GM19025 (cell line): ENCODE results near the gene TNFRSF12A.

Source experiments
- ATAC-seq: cut with Tn5 transposase; IDR thresholded peaks from one replicate; pipeline ENCODE4 v1.9.1; 2021; ENCODE audit warnings: mild to moderate bottlenecking, low read depth, moderate library complexity; ENCODE audit not compliant: unreplicated experiment

The TNFRSF12A gene

GRCh38 chr16:3009568-3010390 lies 10.4 kb upstream of the TNFRSF12A start:
- no peak for ATAC-seq

- ATAC-seq, result no peak
These were observed 9.7 kb upstream of the TNFRSF12A start for GRCh38 chr16:3010510-3010909.

GRCh38 chr16:3012246-3012645 lies 7.9 kb upstream of the TNFRSF12A start:
- ATAC-seq, result no peak

- ATAC-seq, result no peak
These were observed 7.2 kb upstream of the TNFRSF12A start, which contains the start of gene CLDN9 for GRCh38 chr16:3012828-3013420. Gene CLDN9 (plus strand): TSS chr16:3012923. CDS start chr16:3013363, 440 bp downstream.

GRCh38 chr16:3013491-3013951 lies 6.6 kb upstream of the TNFRSF12A start:
- no peak for ATAC-seq

- no peak for ATAC-seq
These were observed 6.0 kb upstream of the TNFRSF12A start for GRCh38 chr16:3013998-3014690.

- no peak for ATAC-seq
These were observed 5.2 kb upstream of the TNFRSF12A start for GRCh38 chr16:3014971-3015370.

GRCh38 chr16:3015865-3016521 lies 4.2 kb upstream of the TNFRSF12A start:
- no peak for ATAC-seq

GRCh38 chr16:3017344-3017743 lies 2.8 kb upstream of the TNFRSF12A start:
- ATAC-seq, result no peak

- ATAC-seq, result no peak
These were observed 2.2 kb upstream of the TNFRSF12A start, which contains the start of gene CLDN6 for GRCh38 chr16:3017794-3018506. Gene CLDN6 (minus strand): TSS chr16:3018183. CDS start chr16:3016021, 2,162 bp downstream.

GRCh38 chr16:3019594-3020246 lies 448 bp upstream of the TNFRSF12A start:
- ATAC-seq, result no peak

GRCh38 chr16:3020604-3021448 lies 658 bp downstream of the TNFRSF12A start:
- ATAC-seq, result no peak

GRCh38 chr16:3021449-3022207 lies 1.5 kb downstream of the TNFRSF12A start:
- no peak for ATAC-seq

GRCh38 chr16:3022208-3022683 lies 2.1 kb downstream of the TNFRSF12A start:
- ATAC-seq, result no peak

- no peak for ATAC-seq
These were observed 2.7 kb downstream of the TNFRSF12A start for GRCh38 chr16:3022684-3023414.

GRCh38 chr16:3023415-3023668 lies 3.2 kb downstream of the TNFRSF12A start:
- ATAC-seq, result no peak
